Measurements from ENCODE around the gene D2HGDH. TPM values are rescaled to one million over a fixed set of nuclear protein-coding genes. Genes with fewer than 3 reads are reported as not detected.

D2HGDH gene
- total and polyA plus RNA-seq, 10 of the 15 experiments (the other 5 are each of a cell fraction or from before 2014, with no cell fraction given) = 0.52 to 32.1 (median 11.0) TPM

DNA sequence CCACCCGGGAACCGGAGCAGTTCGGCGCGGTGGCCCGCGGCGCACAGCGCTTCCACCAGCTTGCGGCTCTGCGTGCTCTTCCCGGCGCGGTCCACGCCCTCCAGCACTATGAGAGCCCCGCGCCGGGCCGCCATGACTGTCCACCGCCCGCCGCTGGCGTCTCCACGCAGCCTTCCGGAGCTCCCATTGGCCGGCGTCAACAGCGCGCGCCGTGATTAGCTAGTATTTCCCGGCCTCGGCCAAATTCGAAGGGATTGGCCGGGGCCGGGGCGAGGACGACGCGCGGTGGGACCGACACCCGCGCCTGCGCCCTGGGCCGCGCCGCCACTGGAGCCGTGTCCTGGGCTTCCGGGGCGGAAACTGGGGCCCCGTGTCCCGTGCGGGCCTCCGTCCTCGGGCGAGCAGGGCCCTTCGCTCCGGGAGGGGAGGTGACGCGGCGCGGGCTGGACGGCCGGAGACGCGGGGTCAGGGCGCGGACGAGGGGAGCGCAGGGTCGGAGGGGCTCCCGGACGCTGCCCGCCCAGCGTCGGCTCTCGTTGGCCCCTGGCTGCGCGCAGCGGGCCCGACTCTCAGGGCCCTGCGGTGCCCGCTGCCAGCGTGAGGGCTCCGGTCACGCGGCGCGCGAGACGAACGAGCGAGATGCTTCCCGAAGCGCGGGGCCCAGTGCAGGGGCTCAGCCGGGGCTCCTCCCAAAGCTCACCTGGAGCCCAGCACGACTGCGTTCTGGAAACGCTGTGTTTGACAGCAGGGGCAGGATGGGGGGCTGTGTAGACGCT, 47.6 kb upstream of the D2HGDH start, which contains the start of gene DTYMK (continued):
- TF ChIP-seq, protein P1, sequence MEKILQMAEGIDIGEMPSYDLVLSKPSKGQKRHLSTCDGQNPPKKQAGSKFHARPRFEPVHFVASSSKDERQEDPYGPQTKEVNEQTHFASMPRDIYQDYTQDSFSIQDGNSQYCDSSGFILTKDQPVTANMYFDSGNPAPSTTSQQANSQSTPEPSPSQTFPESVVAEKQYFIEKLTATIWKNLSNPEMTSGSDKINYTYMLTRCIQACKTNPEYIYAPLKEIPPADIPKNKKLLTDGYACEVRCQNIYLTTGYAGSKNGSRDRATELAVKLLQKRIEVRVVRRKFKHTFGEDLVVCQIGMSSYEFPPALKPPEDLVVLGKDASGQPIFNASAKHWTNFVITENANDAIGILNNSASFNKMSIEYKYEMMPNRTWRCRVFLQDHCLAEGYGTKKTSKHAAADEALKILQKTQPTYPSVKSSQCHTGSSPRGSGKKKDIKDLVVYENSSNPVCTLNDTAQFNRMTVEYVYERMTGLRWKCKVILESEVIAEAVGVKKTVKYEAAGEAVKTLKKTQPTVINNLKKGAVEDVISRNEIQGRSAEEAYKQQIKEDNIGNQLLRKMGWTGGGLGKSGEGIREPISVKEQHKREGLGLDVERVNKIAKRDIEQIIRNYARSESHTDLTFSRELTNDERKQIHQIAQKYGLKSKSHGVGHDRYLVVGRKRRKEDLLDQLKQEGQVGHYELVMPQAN (conservative IDR thresholded peaks at IDR 0.05) = peak; percentile 95
- TF ChIP-seq MEF2A (IDR thresholded peaks at IDR 0.05; ENCODE audit: insufficient read depth, low read depth, low read length) (no peak), PKNOX1 (IDR thresholded peaks at IDR 0.05) (peak; percentile 41; the same call in 1 of the 2 replicates), PAX8 (IDR thresholded peaks at IDR 0.05) (no peak), ZSCAN29 (IDR thresholded peaks at IDR 0.05) (peak; percentile 80), POLR2AphosphoS5 (IDR thresholded peaks at IDR 0.05; ENCODE audit: low read length) (peak; percentile 85), BACH1 (IDR thresholded peaks at IDR 0.05; ENCODE audit: borderline replicate concordance) (peak; percentile 92), RAD51 (IDR thresholded peaks at IDR 0.05) (no peak), YY1 (IDR thresholded peaks at IDR 0.05; ENCODE audit: low read depth, low read length) (peak; percentile 96), CEBPB (IDR thresholded peaks at IDR 0.05; ENCODE audit: borderline replicate concordance in 1 of 2, low read depth in 2 of 2, low read length in 2 of 2) (no peak), NR2F1 (conservative IDR thresholded peaks at IDR 0.05) (peak; percentile 88), BRCA1 (IDR thresholded peaks at IDR 0.05; ENCODE audit: low read depth, low read length) (no peak), ZBTB4 (CRISPR knock-in tag; IDR thresholded peaks at IDR 0.05) (no peak), RCOR1 (conservative IDR thresholded peaks at IDR 0.05; ENCODE audit: low read depth, low read length) (0 out of 2 replicates have a peak, but pooled peaks have one; percentile 35), MTA3 (IDR thresholded peaks at IDR 0.05; ENCODE audit: borderline replicate concordance, low read length) (no peak), STAT1 (conservative IDR thresholded peaks at IDR 0.05) (0 out of 2 replicates have a peak, but pooled peaks have one; percentile 51), SP1 (IDR thresholded peaks at IDR 0.05; ENCODE audit: low read depth, low read length) (peak; percentile 77), BMI1 (IDR thresholded peaks at IDR 0.05; ENCODE audit: borderline replicate concordance) (no peak)
- TF ChIP-seq, protein P2, sequence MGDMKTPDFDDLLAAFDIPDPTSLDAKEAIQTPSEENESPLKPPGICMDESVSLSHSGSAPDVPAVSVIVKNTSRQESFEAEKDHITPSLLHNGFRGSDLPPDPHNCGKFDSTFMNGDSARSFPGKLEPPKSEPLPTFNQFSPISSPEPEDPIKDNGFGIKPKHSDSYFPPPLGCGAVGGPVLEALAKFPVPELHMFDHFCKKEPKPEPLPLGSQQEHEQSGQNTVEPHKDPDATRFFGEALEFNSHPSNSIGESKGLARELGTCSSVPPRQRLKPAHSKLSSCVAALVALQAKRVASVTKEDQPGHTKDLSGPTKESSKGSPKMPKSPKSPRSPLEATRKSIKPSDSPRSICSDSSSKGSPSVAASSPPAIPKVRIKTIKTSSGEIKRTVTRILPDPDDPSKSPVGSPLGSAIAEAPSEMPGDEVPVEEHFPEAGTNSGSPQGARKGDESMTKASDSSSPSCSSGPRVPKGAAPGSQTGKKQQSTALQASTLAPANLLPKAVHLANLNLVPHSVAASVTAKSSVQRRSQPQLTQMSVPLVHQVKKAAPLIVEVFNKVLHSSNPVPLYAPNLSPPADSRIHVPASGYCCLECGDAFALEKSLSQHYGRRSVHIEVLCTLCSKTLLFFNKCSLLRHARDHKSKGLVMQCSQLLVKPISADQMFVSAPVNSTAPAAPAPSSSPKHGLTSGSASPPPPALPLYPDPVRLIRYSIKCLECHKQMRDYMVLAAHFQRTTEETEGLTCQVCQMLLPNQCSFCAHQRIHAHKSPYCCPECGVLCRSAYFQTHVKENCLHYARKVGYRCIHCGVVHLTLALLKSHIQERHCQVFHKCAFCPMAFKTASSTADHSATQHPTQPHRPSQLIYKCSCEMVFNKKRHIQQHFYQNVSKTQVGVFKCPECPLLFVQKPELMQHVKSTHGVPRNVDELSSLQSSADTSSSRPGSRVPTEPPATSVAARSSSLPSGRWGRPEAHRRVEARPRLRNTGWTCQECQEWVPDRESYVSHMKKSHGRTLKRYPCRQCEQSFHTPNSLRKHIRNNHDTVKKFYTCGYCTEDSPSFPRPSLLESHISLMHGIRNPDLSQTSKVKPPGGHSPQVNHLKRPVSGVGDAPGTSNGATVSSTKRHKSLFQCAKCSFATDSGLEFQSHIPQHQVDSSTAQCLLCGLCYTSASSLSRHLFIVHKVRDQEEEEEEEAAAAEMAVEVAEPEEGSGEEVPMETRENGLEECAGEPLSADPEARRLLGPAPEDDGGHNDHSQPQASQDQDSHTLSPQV (IDR thresholded peaks at IDR 0.05) = no peak; the same call in 1 of the 2 replicates
